ENCODE results near the gene RTP5.

The RTP5 gene

GRCh38 chr2:241901018-241901380, 31.5 kb downstream of the RTP5 start:
- H3K4me3 ChIP-seq (ENCODE audit: low read depth, low read length): no peak overlapping the region
- no peak for TF ChIP-seq POLR2A (IDR thresholded peaks at IDR 0.05; ENCODE audit: extremely low read depth, insufficient read length)
- no peak for TF ChIP-seq MAX (IDR thresholded peaks at IDR 0.05; ENCODE audit: low read depth, low read length)
- no peak for TF ChIP-seq CTCF (IDR thresholded peaks at IDR 0.05; ENCODE audit: low read depth, low read length)
- TF ChIP-seq MYC (IDR thresholded peaks at IDR 0.05; ENCODE audit: low read depth, low read length): no peak

GRCh38 chr2:241901500-241902351, 32.2 kb downstream of the RTP5 start:
- no peak overlapping the region for H3K4me3 ChIP-seq (ENCODE audit: low read depth, low read length)

More at GRCh38 chr2:241901018-241901380, 31.5 kb downstream of the RTP5 start:
- no peak for DNase-seq (ENCODE audit: low read depth)

GRCh38 chr2:241902357-241902991, 32.9 kb downstream of the RTP5 start:
- TF ChIP-seq CTCF (IDR thresholded peaks at IDR 0.05; ENCODE audit: low read depth, low read length) (no peak), MAX (IDR thresholded peaks at IDR 0.05; ENCODE audit: low read depth, low read length) (no peak), MYC (IDR thresholded peaks at IDR 0.05; ENCODE audit: low read depth, low read length) (no peak), POLR2A (IDR thresholded peaks at IDR 0.05; ENCODE audit: extremely low read depth, insufficient read length) (no peak)
- no peak overlapping the region for H3K4me3 ChIP-seq (ENCODE audit: low read depth, low read length)
- DNase-seq (ENCODE audit: low read depth): no peak

More at GRCh38 chr2:241901500-241902351, 32.2 kb downstream of the RTP5 start:
- no peak for TF ChIP-seq CTCF (IDR thresholded peaks at IDR 0.05; ENCODE audit: low read depth, low read length)
- no peak for TF ChIP-seq MYC (IDR thresholded peaks at IDR 0.05; ENCODE audit: low read depth, low read length)
- TF ChIP-seq POLR2A (IDR thresholded peaks at IDR 0.05; ENCODE audit: extremely low read depth, insufficient read length): no peak
- TF ChIP-seq MAX (IDR thresholded peaks at IDR 0.05; ENCODE audit: low read depth, low read length): no peak
- no peak for DNase-seq (ENCODE audit: low read depth)

GRCh38 chr2:241903121-241904010, 33.8 kb downstream of the RTP5 start:
- TF ChIP-seq CTCF (IDR thresholded peaks at IDR 0.05; ENCODE audit: low read depth, low read length) (no peak), POLR2A (IDR thresholded peaks at IDR 0.05; ENCODE audit: extremely low read depth, insufficient read length) (no peak), MYC (IDR thresholded peaks at IDR 0.05; ENCODE audit: low read depth, low read length) (no peak), MAX (IDR thresholded peaks at IDR 0.05; ENCODE audit: low read depth, low read length) (no peak)
- no peak for DNase-seq (ENCODE audit: low read depth)
- H3K4me3 ChIP-seq (ENCODE audit: low read depth, low read length): no peak overlapping the region

- no peak for DNase-seq (ENCODE audit: low read depth)
- no peak overlapping the region for H3K4me3 ChIP-seq (ENCODE audit: low read depth, low read length)
- TF ChIP-seq CTCF (IDR thresholded peaks at IDR 0.05; ENCODE audit: low read depth, low read length): no peak
- no peak for TF ChIP-seq POLR2A (IDR thresholded peaks at IDR 0.05; ENCODE audit: extremely low read depth, insufficient read length)
- TF ChIP-seq MAX (IDR thresholded peaks at IDR 0.05; ENCODE audit: low read depth, low read length): no peak
- TF ChIP-seq MYC (IDR thresholded peaks at IDR 0.05; ENCODE audit: low read depth, low read length): no peak
Measured at GRCh38 chr2:241904011-241904718, 34.6 kb downstream of the RTP5 start.

Data from NB4 (cell line).